Urothelium cell line (cell line): ENCODE measurements around the gene YY2.
"Not testable (repeated sequence)": the region's sequence is repeated elsewhere in the genome, so short reads cannot be mapped to it uniquely, and the experiment has no call there.

Experiments
- DNase-seq: peaks from one replicate; pipeline ENCODE4 v3.0.0; 2011; ENCODE audit warnings: low spot score, mixed read lengths
- FAIRE-seq: peaks from 2 replicates; lab custom pipeline; 2011; peaks lifted over from hg19 to GRCh38; lab: Jason Lieb, UNC

The YY2 gene

DNA sequence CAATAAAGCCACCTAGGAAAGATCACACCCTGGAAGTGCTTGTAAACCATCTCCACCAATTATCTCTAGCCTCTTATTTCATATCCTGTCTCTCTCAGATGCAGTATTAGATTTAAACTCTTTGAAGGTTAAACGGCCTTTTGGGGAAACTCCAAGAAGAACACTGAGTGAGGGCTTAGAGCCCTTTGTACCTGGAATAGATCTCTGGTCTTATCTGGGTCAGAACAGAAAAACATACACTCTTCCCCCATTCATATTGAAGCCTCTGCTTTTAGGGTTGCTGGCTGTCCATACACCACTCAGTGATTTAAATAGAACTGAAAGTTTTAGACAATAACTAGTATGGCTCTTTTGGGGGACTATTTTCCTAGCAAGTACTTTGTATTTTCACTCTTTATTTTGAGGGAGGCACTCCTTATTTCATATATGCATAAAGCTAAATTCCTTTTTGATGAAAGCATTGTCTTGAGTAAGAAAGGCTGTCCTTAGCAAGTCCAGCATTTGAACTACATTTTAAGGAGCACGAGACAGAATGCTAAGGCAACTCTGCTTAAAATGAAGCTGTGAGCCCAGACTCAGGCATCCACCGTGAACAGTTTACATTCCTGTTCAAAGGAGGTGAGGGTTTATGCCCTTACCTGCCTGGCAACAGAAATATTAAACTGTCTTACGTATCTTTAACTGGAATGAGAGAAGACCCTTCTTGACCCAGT is 17.4 kb downstream of the YY2 start:
- FAIRE-seq, result no peak
- no peak for DNase-seq

DNA sequence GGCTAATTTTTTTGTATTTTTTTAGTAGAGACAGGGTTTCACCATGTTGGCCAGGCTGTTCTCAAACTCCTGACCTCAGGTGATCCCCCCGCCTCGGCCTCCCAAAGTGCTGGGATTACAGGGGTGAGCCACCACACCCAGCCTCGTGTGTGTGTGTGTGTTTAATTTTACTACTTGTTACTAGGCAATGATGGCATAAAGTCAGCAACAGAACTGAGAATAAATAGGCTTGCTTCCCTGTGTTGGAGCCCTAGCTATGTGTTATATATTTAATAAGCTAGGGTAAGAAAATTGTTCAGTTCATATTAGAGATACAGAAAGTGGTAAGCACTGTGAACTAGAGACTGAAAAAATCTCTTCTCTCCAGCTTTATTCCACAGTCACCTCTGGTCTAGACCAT is 18.4 kb downstream of the YY2 start:
- not testable (repeated sequence) for DNase-seq, FAIRE-seq

DNA sequence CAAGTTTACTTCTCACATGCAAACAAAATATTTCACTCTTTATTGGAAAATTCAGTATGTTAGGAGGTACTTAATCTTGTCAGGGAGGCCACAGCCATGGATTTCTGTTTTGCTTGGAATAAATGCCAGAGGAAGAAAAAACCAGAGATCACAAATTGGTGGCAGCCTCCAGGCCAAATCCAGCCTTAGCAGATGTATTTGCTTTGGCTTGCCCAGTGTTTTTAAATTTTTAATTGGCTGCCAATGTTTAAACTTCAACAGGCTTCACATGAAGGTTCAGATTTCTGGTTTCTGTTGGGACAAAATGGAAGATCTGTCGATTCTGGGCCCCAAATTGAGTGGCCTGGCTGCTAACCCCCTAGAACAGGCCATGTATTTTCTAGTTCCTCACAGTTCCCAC is 19.2 kb downstream of the YY2 start:
- FAIRE-seq (no peak), DNase-seq (no peak)

DNA sequence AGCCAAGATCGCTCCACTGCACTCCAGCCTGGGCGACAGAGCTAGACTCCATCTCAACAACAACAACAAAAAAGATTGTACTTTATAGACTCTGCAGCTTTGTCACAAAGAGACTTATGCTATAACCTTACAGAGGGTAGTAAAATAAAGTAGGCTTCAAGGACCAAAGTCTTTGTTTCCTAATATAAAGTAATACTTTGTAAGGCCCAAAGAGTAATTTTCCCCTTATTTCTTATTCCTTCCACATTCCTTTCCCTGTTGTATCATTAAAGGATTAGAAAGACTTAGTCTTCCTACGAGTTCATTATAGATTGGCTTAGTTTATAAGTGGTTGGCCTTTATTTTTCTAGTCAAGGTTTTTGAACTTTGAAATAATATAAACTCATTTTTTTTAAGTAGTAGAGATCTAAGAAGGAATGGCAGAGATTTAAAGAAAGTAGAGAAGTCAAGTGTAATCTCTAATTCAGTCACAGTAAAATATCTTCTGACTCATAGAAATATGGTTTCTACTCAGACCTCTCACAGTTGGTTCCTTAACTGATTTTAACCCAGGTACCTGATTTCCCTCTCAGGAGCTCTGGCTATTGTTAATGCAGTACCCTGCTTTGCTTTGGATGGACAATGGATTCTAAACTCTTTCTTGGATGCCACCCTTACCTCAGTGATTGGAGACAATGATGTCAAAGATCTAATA is 26.2 kb downstream of the YY2 start:
- no peak for FAIRE-seq
- no peak for DNase-seq

DNA sequence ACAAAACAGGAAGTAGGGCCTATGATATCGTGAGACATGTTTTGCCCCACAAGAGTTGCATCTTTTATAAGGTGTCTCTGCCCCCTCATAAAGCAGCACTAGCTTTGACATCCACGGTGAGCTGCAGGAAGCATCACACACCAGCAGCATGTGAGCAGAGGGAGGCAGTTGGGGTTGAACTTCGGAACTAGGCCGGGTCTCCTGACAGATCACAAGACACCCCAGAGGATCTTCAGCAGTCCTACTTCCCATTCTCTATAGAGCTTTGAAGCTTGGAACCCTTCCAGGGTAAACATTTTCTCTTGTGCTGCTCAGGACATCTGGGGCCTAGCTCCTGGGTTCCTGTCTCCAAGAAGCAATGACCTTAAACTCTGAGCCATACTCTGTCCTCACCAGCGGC is 27.5 kb downstream of the YY2 start:
- FAIRE-seq (no peak), DNase-seq (no peak)

DNA sequence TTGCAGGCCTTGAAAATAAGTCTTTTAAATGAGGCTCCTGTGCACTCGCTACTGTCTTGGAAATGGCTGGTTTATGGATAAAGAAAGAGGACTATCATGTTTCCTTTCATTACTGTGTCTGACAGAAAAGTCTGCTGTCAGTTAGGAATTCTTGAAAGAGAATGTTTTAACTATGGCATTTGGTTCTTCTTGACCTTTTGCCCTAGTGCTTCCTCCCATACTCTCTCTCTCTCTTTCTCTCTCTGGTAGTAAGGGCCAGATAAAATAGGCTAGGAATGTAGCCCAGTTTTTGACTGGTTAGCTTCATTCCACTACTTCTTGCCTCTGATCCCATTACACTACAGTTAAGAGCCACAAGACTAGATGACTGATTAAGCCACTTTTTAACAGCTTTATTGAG is 29.8 kb downstream of the YY2 start:
- DNase-seq, result no peak
- no peak for FAIRE-seq

DNA sequence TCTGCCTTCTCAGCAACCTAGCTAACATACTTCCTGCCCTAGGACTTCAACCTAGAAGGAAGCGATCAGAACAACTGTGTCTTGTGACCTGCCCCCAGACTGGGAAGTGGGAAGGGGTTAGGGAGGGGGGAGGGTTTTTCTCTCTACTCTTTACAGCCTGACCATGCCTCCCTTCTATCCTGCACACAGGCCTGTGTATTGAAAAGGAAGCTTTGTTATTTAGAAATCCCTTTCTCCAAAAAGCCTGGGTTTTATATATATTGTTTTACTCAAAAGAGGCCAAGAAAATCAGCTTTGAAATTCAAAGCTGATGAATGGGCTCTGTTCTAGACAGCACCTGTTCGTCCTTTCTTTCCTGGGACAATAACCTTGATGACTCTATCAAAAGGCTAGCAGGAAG is 49.5 kb downstream of the YY2 start:
- no peak for DNase-seq

DNA sequence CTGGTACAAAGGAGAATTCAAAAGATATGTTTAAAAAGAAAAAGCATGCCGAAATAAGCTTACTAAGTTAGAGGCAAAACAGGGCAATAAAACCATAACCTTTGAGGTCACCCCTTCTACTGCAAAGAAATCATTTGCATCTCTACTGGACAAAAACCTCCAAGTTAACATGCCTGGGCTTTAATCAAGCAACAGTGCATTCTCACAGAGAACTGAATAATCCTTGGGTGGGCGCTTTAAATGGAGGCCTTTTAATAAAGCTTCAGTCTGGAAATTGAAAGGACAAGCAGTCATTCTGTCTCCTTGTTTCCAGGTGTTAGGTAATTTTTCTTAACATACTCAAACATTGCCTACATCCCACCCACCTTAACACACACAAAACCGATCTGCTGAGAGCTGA is 50.2 kb downstream of the YY2 start:
- FAIRE-seq (no peak), DNase-seq (no peak)

More for the DNA sequence above, 49.5 kb downstream of the YY2 start:
- no peak for FAIRE-seq

DNA sequence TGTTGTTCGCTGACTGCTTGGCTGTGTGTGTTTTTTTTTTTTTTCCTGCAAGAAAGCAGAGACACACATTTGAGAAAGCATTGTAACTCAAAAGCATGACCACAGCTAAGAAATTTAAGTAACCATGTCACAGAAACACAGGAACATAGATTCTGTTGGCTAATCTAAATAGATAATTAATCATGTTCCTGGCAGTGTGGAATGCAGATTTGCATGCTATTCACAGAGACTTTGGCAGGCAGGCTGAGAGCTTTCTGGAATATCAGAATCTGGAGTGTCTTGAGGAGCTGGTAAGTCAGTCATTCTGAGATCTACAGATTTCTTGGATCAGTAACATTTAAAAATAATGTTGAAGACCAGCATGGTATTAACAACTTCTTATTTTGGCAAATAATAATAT is 51.5 kb downstream of the YY2 start:
- no peak for FAIRE-seq

More for the DNA sequence above, 51.5 kb downstream of the YY2 start:
- DNase-seq, result no peak
